Thoracic aorta (tissue), 2 donors: ENCODE results near the gene NEDD4L. TPM values are rescaled to one million over a fixed set of nuclear protein-coding genes. Genes with fewer than 3 reads are reported as not detected.

Source experiments
- ATAC-seq: fragments of 150-250 bp; one replicate; pipeline ENCODE4 v1.8.0; 2017; ENCODE audit warnings: low read depth; ENCODE audit not compliant: insufficient number of reproducible peaks, low FRiP score
- DNase-seq: peaks from one replicate; pipeline ENCODE4 v3.0.0-alpha.2; 2020; ENCODE audit warnings: low spot score
- H3K27ac ChIP-seq, 2 donors: fragments of 200-600 bp; sonication (generic); 1 replicate in 1 of 2; 2 replicates in 1 of 2; pipeline ENCODE4 v1.5.1; 2016; ENCODE audit warnings: mild to moderate bottlenecking in 2 of 2, moderate library complexity in 2 of 2
- H3K27me3 ChIP-seq: fragments of 200-600 bp; sonication (generic); replicated peaks from 2 replicates; pipeline ENCODE4 v1.6.0; 2016; ENCODE audit warnings: mild to moderate bottlenecking; ENCODE audit not compliant: insufficient read depth
- H3K36me3 ChIP-seq: fragments of 200-600 bp; sonication (generic); one replicate; pipeline ENCODE4 v1.5.1; 2016
- H3K4me1 ChIP-seq, 2 donors: fragments of 200-600 bp; sonication (generic); 1 replicate in 1 of 2; 2 replicates in 1 of 2; pipeline versions ENCODE4 v1.5.1 to v1.6.0; 2016; ENCODE audit warnings: low read depth in 2 of 2, mild to moderate bottlenecking in 1 of 2; ENCODE audit not compliant: control insufficient read depth in 1 of 2
- H3K4me3 ChIP-seq: fragments of 200-600 bp; sonication (generic); 2 replicates; pipeline ENCODE4 v1.5.1; 2016; ENCODE audit warnings: mild to moderate bottlenecking
- H3K9me3 ChIP-seq: fragments of 200-600 bp; sonication (generic); 2 replicates; pipeline ENCODE4 v1.5.1; 2016
- total RNA-seq, 2 donors: library from RNA; depleted of rRNA; stranded (reverse); fragments of >200 nt; gene quantifications; one replicate each; pipeline versions ENCODE4 v1.1.0 to v1.2.3, GENCODE V29; 2016
- TF ChIP-seq, protein P1 (sequence below): fragments of 200-600 bp; sonication (generic); IDR thresholded peaks from one replicate; pipeline ENCODE4 v1.5.1; 2019; ENCODE audit warnings: antibody characterized with exemption

NEDD4L gene
- total RNA-seq, 2 donors from 2014 or later = 13.9 to 22.9 TPM

- no peak for DNase-seq
Observed at GRCh38 chr18:58335821-58336220, 291.8 kb downstream of the NEDD4L start.

DNA sequence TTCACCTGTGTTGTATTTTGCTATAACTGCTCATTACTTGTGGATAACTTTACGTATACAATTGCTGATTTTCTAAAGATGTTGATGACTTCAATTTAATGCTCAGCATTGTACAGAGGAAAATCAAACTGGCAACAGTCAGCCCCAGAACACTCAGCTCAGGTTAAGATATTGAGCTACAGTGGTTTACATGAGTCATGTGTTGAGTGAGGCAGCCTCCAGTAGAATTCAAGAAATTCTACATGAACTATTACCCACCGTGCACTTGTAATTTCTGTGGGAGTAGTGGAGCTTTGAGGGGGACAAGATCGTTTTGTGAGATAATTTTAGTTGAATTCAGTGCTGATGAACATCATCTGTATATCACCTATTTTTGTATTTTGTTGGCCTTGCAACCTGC lies 292.6 kb downstream of the NEDD4L start:
- ATAC-seq = no peak
- H3K27ac ChIP-seq = no peak overlapping the region
- no peaks in the 10 kb centered on the region for H3K27me3 ChIP-seq
- H3K9me3 ChIP-seq = no peaks in the 10 kb centered on the region
- H3K4me1 ChIP-seq = no peaks in the 10 kb centered on the region
- TF ChIP-seq, protein P1, sequence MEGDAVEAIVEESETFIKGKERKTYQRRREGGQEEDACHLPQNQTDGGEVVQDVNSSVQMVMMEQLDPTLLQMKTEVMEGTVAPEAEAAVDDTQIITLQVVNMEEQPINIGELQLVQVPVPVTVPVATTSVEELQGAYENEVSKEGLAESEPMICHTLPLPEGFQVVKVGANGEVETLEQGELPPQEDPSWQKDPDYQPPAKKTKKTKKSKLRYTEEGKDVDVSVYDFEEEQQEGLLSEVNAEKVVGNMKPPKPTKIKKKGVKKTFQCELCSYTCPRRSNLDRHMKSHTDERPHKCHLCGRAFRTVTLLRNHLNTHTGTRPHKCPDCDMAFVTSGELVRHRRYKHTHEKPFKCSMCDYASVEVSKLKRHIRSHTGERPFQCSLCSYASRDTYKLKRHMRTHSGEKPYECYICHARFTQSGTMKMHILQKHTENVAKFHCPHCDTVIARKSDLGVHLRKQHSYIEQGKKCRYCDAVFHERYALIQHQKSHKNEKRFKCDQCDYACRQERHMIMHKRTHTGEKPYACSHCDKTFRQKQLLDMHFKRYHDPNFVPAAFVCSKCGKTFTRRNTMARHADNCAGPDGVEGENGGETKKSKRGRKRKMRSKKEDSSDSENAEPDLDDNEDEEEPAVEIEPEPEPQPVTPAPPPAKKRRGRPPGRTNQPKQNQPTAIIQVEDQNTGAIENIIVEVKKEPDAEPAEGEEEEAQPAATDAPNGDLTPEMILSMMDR = no peak
- no peak for DNase-seq
- H3K36me3 ChIP-seq = no peaks in the 10 kb centered on the region
- H3K4me3 ChIP-seq = no peak overlapping the region

More at GRCh38 chr18:58335821-58336220, 291.8 kb downstream of the NEDD4L start:
- H3K4me3 ChIP-seq = no peak overlapping the region
- no peaks in the 10 kb centered on the region for H3K9me3 ChIP-seq
- H3K27ac ChIP-seq = no peak overlapping the region
- no peak for ATAC-seq
- no peaks in the 10 kb centered on the region for H3K4me1 ChIP-seq
- H3K36me3 ChIP-seq = no peaks in the 10 kb centered on the region
- H3K27me3 ChIP-seq = no peaks in the 10 kb centered on the region
- TF ChIP-seq, protein P1 = no peak

DNA sequence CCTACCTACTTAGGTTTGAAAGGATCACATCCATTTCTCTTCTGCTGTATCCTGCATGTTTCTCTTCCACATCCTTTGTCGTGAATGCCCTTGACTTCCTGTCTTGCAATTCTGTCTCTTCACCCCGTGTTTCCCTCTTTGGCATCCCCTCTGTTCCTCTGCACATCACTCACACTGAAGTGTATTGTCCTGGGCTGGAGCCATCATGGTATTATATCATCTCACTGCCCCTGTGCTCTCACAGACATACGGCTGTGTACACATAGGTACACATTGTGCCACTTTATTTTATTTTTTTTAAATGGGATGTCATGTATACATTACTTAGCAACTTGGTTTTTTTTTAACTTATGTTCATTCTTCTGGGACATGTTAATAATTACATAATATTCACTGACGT lies 293.3 kb downstream of the NEDD4L start:
- no peak overlapping the region for H3K4me3 ChIP-seq
- no peak for ATAC-seq
- H3K27ac ChIP-seq = no peak overlapping the region

DNA sequence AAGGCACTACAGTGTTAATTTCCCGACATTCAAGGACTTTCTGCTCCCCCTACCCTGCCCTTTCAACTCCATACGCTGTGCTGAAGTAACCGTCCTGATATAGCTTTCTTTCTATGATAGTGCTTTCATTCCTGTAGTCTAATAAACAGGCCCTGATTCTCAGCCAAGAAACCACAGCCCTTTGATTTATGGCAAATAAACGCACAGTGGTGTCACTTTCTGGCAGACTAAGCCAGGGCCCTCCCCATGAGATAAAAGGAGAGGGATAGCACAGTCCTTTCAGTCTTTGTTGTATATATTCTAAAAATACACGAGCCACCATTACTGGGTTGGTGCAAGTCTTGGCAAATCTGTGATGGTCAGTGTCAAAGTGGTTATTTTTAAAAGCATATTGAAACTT lies 293.7 kb downstream of the NEDD4L start:
- no peak for ATAC-seq
- Histone ChIP-seq H3K36me3 (no peaks in the 10 kb centered on the region), H3K9me3 (no peaks in the 10 kb centered on the region), H3K27ac (no peak overlapping the region), H3K4me1 (no peaks in the 10 kb centered on the region), H3K27me3 (no peaks in the 10 kb centered on the region), H3K4me3 (no peak overlapping the region)
- TF ChIP-seq, protein P1 = no peak
- no peak for DNase-seq

More for the DNA sequence above, 293.3 kb downstream of the NEDD4L start:
- Histone ChIP-seq H3K9me3 (no peaks in the 10 kb centered on the region), H3K4me1 (no peaks in the 10 kb centered on the region), H3K36me3 (no peaks in the 10 kb centered on the region), H3K27me3 (no peaks in the 10 kb centered on the region)
- no peak for DNase-seq
- TF ChIP-seq, protein P1 = no peak

DNA sequence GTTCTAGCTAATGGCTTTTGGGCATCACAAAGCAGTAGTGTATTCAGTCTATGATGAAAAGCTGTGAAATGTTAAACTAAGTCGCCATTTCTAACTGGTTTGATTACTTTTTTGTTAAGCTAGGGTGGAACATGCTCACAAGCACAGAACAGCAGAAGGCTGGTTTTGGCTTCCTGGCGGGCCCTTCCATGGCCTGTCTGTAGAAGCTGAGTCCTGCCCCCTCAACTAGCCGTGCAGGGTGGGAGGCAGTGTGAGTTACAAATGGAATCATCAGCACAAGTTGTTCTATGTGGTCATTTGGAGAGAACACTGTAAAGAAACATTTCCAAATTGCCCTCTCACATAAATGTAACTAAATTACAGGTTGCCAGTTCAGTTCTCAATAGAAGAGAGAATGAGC lies 294.1 kb downstream of the NEDD4L start:
- Histone ChIP-seq H3K27ac (no peak overlapping the region), H3K27me3 (no peaks in the 10 kb centered on the region), H3K36me3 (no peaks in the 10 kb centered on the region), H3K4me3 (no peak overlapping the region), H3K9me3 (no peaks in the 10 kb centered on the region), H3K4me1 (no peaks in the 10 kb centered on the region)
- DNase-seq (no peak), ATAC-seq (no peak)
- TF ChIP-seq, protein P1 = no peak
